K562 (cell line): Measurements from ENCODE around the gene SCIN. TPM values are rescaled to one million over a fixed set of nuclear protein-coding genes. Genes with fewer than 3 reads are reported as not detected.

Experiments
- BHLHE40 ChIP-seq: IDR thresholded peaks from 2 replicates; pipeline ENCODE4 v1.6.1; 2011; ENCODE audit warnings: low read length, improper control_type of control experiment
- DNMT1 ChIP-seq: fragments of 450-650 bp; IDR thresholded peaks from 2 replicates; pipeline ENCODE4 v1.6.1; 2016; ENCODE audit warnings: antibody characterized with exemption, mild to moderate bottlenecking
- ETS2 ChIP-seq: IDR thresholded peaks from 2 replicates; pipeline ENCODE4 v1.6.1; 2016; ENCODE audit warnings: borderline replicate concordance, missing genetic modification characterization, mild to moderate bottlenecking, moderate library complexity, missing compliant biosample characterization; ENCODE audit not compliant: poor library complexity, severe bottlenecking
- FOSL1 ChIP-seq: fragments of 200-800 bp; sonication (Bioruptor generic); conservative IDR thresholded peaks from 2 replicates; pipeline ENCODE4 v1.6.1; 2016; ENCODE audit warnings: missing genetic modification characterization, missing compliant biosample characterization
- KAT2B ChIP-seq: IDR thresholded peaks from one replicate; pipeline ENCODE4 v1.6.1; 2012; ENCODE audit warnings: low read depth, mild to moderate bottlenecking, control low read depth, inconsistent platforms, low read length, moderate library complexity
- MYC ChIP-seq, 2 experiments: fragments of 250-450 bp in 1 of 2; sonication (Bioruptor Pico) in 1 of 2; IDR thresholded peaks; 2 replicates each; pipeline versions ENCODE4 v1.5.1 to v1.6.1; 2012 to 2021; ENCODE audit warnings: low read depth in 2 of 2, borderline replicate concordance in 1 of 2, improper control_type of control experiment in 1 of 2, low read length in 1 of 2, mild to moderate bottlenecking in 1 of 2, moderate library complexity in 1 of 2
- PTBP1 ChIP-seq: fragments of 200-400 bp; formaldehyde crosslinking; IDR thresholded peaks from 2 replicates; pipeline ENCODE4 v1.6.1; 2017; ENCODE audit warnings: low read depth, low read length
- RBM39 ChIP-seq: fragments of 200-400 bp; formaldehyde crosslinking; optimal IDR thresholded peaks from 2 replicates; pipeline ENCODE3; 2018; ENCODE audit warnings: low read depth, low read length
- RNF219 ChIP-seq: fragments of 250-450 bp; sonication (Bioruptor Pico); IDR thresholded peaks from 2 replicates; pipeline ENCODE4 v1.5.0; 2022; ENCODE audit warnings: mild to moderate bottlenecking
- SRSF1 ChIP-seq: fragments of 200-400 bp; formaldehyde crosslinking; IDR thresholded peaks from 2 replicates; pipeline ENCODE4 v1.6.1; 2017; ENCODE audit warnings: mild to moderate bottlenecking, low read depth, low read length, moderate library complexity
- TCFL5 ChIP-seq: fragments of 250-450 bp; sonication (Bioruptor Pico); conservative IDR thresholded peaks from 2 replicates; pipeline ENCODE4 v1.6.1; 2021; ENCODE audit warnings: mild to moderate bottlenecking, moderate library complexity, matching md5 sums
- ZBED1 ChIP-seq: IDR thresholded peaks from 2 replicates; pipeline ENCODE4 v1.6.1; 2014
- ZNF274 ChIP-seq: IDR thresholded peaks from 2 replicates; pipeline ENCODE4 v1.6.1; 2011; ENCODE audit warnings: low read depth, mild to moderate bottlenecking, low read length, moderate library complexity, borderline replicate concordance
- ZNF316 ChIP-seq: fragments of 450-650 bp; IDR thresholded peaks from 2 replicates; pipeline ENCODE4 v1.6.1; 2016
- polyA plus RNA-seq, 8 experiments: library from polyadenylated mRNA; depleted of rRNA in 4 of 8; stranded (reverse) in 5 of 8; unstranded in 3 of 8; fragments of >200 nt; fragmentation: Nextera tagmentation in 2 of 8; fragmentation: Illumina TruSeq in 1 of 8; extraction: Ambion mirVana in 2 of 8; extraction: Trizol in 1 of 8; gene quantifications; 2 replicates each; pipeline versions ENCODE4 v1.2.1 to v1.2.3, GENCODE V29; 2011 to 2014; ENCODE audit warnings: inconsistent platforms in 1 of 8, missing spikeins in 1 of 8
- total RNA-seq, 7 experiments: library from RNA; depleted of rRNA in 6 of 7; stranded (reverse); fragments of >200 nt in 6 of 7; fragmentation: Illumina TruSeq in 2 of 7; extraction: Trizol in 2 of 7; gene quantifications; 2 replicates each; pipeline versions ENCODE4 v1.2.1 to v1.2.3, GENCODE V29; 2011 to 2021; ENCODE audit warnings: low replicate concordance in 1 of 7
- TF ChIP-seq, protein P1 (sequence below): sonication (generic); formaldehyde crosslinking; IDR thresholded peaks from 2 replicates; pipeline ENCODE4 v1.8.0; 2022; ENCODE audit warnings: mild to moderate bottlenecking, missing genetic modification reagents
- TF ChIP-seq, protein P2 (sequence below): IDR thresholded peaks from 3 replicates; pipeline ENCODE4 v1.6.1; 2011; ENCODE audit warnings: borderline replicate concordance, mild to moderate bottlenecking, moderate library complexity; ENCODE audit not compliant: insufficient read length; ENCODE audit errors: extremely low read depth
- TF ChIP-seq, protein P3 (sequence below): fragments of 450-650 bp; formaldehyde crosslinking; conservative IDR thresholded peaks from 2 replicates; pipeline ENCODE4 v1.4.0; 2022; ENCODE audit warnings: mild to moderate bottlenecking, missing genetic modification characterization

SCIN gene
- total and polyA plus RNA-seq, 9 of the 15 experiments (the other 6 are each of a cell fraction or from before 2014, with no cell fraction given), result 0.67 to 18.2 (median 10.6) TPM

- TF ChIP-seq KAT2B (no peak), FOSL1 (tag) (peak; percentile 61), ZBED1 (no peak; the same call in 1 of the 2 replicates), ZNF274 (no peak), MYC (IDR thresholded peaks at IDR 0.05; ENCODE audit: low read depth, low read length) (peak; percentile 94), MYC (CRISPR knock-in tag; IDR thresholded peaks at IDR 0.05; ENCODE audit: borderline replicate concordance, low read depth) (no peak), ETS2 (no peak), RNF219 (no peak), SRSF1 (no peak), DNMT1 (no peak), TCFL5 (CRISPR knock-in tag) (no peak), BHLHE40 (peak; percentile 90), ZNF316 (no peak), RBM39 (no peak), PTBP1 (no peak)
- TF ChIP-seq, protein P1, sequence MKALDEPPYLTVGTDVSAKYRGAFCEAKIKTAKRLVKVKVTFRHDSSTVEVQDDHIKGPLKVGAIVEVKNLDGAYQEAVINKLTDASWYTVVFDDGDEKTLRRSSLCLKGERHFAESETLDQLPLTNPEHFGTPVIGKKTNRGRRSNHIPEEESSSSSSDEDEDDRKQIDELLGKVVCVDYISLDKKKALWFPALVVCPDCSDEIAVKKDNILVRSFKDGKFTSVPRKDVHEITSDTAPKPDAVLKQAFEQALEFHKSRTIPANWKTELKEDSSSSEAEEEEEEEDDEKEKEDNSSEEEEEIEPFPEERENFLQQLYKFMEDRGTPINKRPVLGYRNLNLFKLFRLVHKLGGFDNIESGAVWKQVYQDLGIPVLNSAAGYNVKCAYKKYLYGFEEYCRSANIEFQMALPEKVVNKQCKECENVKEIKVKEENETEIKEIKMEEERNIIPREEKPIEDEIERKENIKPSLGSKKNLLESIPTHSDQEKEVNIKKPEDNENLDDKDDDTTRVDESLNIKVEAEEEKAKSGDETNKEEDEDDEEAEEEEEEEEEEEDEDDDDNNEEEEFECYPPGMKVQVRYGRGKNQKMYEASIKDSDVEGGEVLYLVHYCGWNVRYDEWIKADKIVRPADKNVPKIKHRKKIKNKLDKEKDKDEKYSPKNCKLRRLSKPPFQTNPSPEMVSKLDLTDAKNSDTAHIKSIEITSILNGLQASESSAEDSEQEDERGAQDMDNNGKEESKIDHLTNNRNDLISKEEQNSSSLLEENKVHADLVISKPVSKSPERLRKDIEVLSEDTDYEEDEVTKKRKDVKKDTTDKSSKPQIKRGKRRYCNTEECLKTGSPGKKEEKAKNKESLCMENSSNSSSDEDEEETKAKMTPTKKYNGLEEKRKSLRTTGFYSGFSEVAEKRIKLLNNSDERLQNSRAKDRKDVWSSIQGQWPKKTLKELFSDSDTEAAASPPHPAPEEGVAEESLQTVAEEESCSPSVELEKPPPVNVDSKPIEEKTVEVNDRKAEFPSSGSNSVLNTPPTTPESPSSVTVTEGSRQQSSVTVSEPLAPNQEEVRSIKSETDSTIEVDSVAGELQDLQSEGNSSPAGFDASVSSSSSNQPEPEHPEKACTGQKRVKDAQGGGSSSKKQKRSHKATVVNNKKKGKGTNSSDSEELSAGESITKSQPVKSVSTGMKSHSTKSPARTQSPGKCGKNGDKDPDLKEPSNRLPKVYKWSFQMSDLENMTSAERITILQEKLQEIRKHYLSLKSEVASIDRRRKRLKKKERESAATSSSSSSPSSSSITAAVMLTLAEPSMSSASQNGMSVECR (CRISPR knock-in tag), result no peak; the same call in none of the 2 replicates
- TF ChIP-seq, protein P2, sequence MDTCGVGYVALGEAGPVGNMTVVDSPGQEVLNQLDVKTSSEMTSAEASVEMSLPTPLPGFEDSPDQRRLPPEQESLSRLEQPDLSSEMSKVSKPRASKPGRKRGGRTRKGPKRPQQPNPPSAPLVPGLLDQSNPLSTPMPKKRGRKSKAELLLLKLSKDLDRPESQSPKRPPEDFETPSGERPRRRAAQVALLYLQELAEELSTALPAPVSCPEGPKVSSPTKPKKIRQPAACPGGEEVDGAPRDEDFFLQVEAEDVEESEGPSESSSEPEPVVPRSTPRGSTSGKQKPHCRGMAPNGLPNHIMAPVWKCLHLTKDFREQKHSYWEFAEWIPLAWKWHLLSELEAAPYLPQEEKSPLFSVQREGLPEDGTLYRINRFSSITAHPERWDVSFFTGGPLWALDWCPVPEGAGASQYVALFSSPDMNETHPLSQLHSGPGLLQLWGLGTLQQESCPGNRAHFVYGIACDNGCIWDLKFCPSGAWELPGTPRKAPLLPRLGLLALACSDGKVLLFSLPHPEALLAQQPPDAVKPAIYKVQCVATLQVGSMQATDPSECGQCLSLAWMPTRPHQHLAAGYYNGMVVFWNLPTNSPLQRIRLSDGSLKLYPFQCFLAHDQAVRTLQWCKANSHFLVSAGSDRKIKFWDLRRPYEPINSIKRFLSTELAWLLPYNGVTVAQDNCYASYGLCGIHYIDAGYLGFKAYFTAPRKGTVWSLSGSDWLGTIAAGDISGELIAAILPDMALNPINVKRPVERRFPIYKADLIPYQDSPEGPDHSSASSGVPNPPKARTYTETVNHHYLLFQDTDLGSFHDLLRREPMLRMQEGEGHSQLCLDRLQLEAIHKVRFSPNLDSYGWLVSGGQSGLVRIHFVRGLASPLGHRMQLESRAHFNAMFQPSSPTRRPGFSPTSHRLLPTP, result no peak
- TF ChIP-seq, protein P3, sequence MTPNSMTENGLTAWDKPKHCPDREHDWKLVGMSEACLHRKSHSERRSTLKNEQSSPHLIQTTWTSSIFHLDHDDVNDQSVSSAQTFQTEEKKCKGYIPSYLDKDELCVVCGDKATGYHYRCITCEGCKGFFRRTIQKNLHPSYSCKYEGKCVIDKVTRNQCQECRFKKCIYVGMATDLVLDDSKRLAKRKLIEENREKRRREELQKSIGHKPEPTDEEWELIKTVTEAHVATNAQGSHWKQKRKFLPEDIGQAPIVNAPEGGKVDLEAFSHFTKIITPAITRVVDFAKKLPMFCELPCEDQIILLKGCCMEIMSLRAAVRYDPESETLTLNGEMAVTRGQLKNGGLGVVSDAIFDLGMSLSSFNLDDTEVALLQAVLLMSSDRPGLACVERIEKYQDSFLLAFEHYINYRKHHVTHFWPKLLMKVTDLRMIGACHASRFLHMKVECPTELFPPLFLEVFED (CRISPR knock-in tag), result no peak
These were observed 115.8 kb downstream of the SCIN start (continued) for GRCh38 chr7:12686234-12686890.
